Iris pigment epithelial cell (primary cell): ENCODE data around the gene SGCE.
A peak's percentile ranks its signal among the peaks of the same experiment; 100 is the strongest.

Experiments
- DNase-seq: peaks from one replicate; pipeline ENCODE4 v3.0.0-alpha.2; 2011; ENCODE audit warnings: low read depth

Gene SGCE

DNA sequence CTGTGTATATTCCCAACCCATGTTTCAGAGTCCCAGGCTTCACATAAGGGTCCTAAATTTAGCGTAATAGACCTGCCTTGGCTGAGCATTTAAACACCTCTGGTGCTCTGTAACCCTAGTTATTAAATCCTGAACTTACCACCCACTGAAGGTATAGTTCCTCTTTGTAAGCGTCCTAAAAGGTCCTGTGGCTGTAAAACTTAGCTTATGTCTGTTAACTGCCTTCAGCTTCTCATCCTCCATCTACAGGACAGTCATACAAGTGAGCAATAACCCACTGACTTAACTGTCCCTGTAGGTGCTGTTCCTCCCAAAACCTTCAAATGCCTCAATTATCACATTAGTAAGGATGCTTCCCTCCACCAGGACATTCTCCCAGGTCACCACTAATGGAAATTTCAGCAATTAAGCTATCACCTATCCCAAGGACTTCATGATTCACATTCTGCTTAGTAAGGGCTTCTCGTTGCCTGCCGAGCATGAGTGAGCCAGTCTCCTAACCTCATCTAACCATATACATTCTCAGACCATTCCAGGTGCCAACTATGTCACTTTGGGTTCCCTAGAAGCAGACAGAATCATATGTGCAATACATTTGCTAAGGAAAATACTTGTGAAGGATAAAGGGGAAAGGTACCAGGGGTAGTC is 90.6 kb downstream of the SGCE start:
- DNase-seq = no peak

DNA sequence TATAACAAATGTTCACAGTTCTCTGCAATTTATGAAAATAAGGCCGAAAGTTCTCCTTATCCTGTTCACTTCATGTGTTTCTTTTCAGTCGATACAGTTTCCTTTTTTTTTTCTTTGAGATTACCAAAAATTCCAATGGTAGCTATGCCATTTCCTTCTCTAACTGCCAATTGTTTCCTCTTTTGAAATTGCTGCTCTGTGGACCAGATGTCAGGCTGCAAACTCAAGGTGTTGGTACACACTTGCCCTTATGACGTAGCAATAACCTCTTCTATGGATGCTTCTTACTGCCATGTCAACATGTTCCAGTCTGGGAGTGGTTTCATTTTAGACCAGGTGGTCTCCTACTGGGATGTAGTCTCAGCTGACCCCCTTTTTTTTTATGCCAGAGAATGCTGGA is 93.4 kb downstream of the SGCE start:
- DNase-seq = peak; percentile 38

DNA sequence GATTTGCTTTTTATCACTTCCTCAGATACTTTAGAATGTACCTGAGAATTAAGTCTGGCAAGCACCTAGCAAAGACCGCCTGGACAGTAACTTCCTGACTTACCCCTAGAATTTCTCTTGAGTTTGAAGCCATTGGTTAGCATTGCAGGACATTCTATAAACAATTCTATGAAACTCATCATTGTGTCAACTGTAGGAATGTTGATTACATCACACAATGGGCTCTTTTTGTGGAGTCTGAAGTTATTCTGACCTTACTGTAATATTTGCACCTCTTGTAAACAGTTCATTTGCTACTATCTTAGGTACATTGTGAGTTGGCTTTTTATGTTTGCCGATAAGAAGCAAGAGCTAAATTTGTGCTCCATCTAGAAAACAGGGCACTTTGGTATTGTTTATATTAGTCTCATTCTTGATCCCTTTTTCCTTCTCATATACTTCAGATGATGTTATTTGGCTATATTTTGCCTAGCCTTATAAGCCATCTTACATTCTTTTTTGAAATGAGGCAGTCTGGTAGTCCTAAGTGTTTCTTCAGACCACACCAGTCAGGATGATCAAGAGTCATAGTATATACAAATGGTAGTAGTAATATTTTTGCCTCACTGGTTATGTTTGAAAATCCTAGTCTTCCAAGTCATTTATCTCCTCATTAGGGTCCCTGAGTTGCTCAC is 94.0 kb downstream of the SGCE start:
- DNase-seq = peak; percentile 83

DNA sequence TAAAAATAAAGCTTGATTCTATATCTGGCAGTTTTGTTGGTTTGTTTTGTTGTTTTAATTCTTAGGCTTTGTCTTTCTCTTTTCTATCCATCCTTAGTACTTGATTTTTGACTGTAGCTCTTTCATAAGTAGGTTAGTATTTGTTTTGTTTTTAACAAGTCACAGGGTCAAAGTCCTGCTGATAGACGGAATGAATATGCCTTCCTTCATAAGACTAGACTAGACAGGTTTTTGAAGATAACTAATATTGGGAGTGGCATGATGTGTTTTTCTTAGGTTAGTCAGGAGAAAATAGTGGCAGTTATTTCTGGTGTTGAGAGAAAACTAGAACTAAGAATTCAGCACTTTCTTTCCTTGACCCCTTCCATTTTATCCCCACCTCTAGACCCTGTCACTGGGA is 96.0 kb downstream of the SGCE start:
- no peak for DNase-seq

DNA sequence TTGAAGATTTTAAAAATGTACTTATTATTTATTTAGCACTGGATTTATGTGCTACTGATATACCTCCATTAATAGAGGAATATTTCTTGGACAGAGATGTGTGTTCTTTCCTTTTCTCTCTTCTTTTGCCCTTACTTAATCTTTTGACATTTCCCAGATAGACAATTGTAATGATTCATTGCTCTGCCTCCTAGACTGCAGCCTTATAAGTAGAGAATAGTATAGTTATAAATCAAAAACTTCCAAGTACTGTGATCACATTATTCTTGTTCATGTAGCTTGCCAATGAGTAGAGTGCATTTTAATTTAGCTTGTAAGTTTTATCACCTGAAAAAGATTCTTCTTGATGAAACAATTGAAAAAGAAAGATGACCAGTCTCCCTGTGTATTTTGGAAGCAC is 98.7 kb downstream of the SGCE start:
- DNase-seq = no peak

DNA sequence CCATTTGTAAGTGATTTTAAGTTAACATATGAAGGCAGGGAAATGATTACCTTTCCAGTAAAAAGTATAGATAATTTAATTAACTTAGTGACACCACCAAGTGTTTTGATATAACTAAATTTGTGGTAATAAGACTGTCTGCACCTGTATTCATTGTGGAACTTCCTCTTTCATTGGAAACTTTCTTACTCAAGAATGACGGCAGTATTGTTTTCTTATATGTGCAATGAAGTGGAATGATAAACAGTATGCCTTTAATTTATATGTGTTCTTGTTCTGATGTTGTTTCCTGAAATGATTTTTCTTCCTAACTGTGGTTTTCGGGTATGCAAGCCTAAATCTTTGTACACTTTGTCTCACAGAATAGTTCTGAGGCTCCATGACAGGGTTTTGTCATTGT is 99.9 kb downstream of the SGCE start:
- no peak for DNase-seq

DNA sequence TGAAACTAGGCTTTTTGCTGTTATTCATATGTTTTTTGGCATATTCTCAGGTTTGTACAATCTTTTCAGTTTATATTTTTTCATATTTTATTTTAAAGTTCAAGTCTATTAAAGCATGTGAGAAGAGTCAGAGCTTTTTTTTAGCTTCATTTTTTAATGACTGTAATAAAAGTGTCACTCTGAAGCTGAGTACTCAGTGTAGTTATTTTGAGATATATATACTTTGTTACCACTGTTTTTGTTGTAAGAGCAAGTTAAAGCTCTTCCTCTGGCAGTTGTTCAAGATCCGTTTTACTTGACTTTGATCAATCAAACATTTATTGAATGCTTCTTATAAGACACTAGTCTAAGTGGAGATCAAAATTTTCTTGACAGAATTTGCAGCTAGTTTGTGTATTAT is 108.8 kb downstream of the SGCE start:
- DNase-seq = no peak

DNA sequence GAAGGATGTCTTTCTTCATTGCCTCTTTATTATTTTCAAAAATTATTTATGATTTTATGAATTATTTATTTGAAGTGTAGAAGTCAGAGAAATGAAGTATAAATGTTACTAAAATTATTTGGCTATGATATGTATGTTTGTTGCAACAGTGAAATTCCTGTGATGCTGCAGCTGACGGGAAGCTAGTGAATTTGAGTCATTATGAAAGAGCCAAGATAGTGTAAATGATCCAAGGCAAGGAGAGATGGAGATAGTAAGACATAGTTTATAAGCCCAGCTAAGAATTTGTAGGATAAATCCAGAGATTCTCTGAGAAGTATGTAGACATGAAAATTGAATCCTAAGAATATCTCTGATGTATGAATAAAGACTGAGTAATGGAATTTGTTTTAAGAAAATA is 115.5 kb downstream of the SGCE start:
- DNase-seq = peak; percentile 50
